Left ventricle myocardium superior (tissue), 1 donor: ENCODE data around the gene NTF3. TPM values are rescaled to one million over a fixed set of nuclear protein-coding genes. Genes with fewer than 3 reads are reported as not detected.

Experiments used
- ATAC-seq: fragments of 200-7000 bp; cut with Tn5 transposase; one replicate; pipeline ENCODE4 v1.9.1; 2020; ENCODE audit warnings: mild to moderate bottlenecking, moderate library complexity
- DNase-seq: peaks from one replicate; pipeline ENCODE4 v3.0.0-alpha.2; 2020
- intact Hi-C: fragments of 100-400 bp; cut with micrococcal nuclease; formaldehyde crosslinking; loops from one replicate; pipeline ENCODE4 v1.11.0; 2022
- total RNA-seq: library from RNA; stranded (reverse); fragmentation: NEBNext Ultra II Directional; extraction: Animal tissue kit (Norgen Biotek cat#: 25700); gene quantifications from one replicate; pipeline ENCODE4 v1.2.1, GENCODE V29; 2021
- donor health status: DM: no; HTN: yes; CAD: no; lungs with severe emphysema.

NTF3 gene
- total RNA-seq, 1 donor from 2014 or later, result 1.1 TPM

- ATAC-seq, result no peak
- intact Hi-C loops, result loop anchor here (5.0 kb wide), 1 partner anchor 217 kb away; no protein-coding TSS in a partner anchor
- DNase-seq, result no peak
These were observed 2.0 kb upstream of the NTF3 start for GRCh38 chr12:5429741-5430557.

GRCh38 chr12:5430641-5431603 lies 986 bp upstream of the NTF3 start:
- ATAC-seq (no peak), DNase-seq (peak; percentile 31)
- intact Hi-C loops, result no loop called here

GRCh38 chr12:5433081-5433844 lies 1.4 kb downstream of the NTF3 start:
- intact Hi-C loops, result no loop called here
- ATAC-seq, result peak; percentile 28
- DNase-seq, result no peak

- intact Hi-C loops, result no loop called here
- no peak for ATAC-seq
- no peak for DNase-seq
These were observed 2.1 kb downstream of the NTF3 start for GRCh38 chr12:5433845-5434646.

- intact Hi-C loops, result no loop called here
- no peak for ATAC-seq
- DNase-seq, result no peak
These were observed 3.0 kb downstream of the NTF3 start for GRCh38 chr12:5434647-5435560.

- DNase-seq, result no peak
- intact Hi-C loops, result no loop called here
- peak; percentile 52 for ATAC-seq
These were observed 5.3 kb downstream of the NTF3 start for GRCh38 chr12:5437182-5437583.

GRCh38 chr12:5437589-5437988 lies 5.7 kb downstream of the NTF3 start:
- ATAC-seq (peak; percentile 41), DNase-seq (peak; percentile 48)
- intact Hi-C loops, result no loop called here

- ATAC-seq (no peak), DNase-seq (no peak)
- intact Hi-C loops, result no loop called here
These were observed 6.8 kb downstream of the NTF3 start for GRCh38 chr12:5438671-5439200.

- ATAC-seq (no peak), DNase-seq (no peak)
- intact Hi-C loops, result no loop called here
These were observed 7.5 kb downstream of the NTF3 start for GRCh38 chr12:5439371-5439771.

GRCh38 chr12:5439788-5440300 lies 7.9 kb downstream of the NTF3 start:
- ATAC-seq (no peak), DNase-seq (no peak)
- intact Hi-C loops, result loop anchor here (10.0 kb wide), 2 partner anchors 75 to 245 kb away; no protein-coding TSS in a partner anchor

GRCh38 chr12:5440978-5441377 lies 9.1 kb downstream of the NTF3 start:
- ATAC-seq (no peak), DNase-seq (no peak)
- intact Hi-C loops, result loop anchor here (10.0 kb wide), 2 partner anchors 74 to 246 kb away; no protein-coding TSS in a partner anchor

GRCh38 chr12:5441497-5442236 lies 9.8 kb downstream of the NTF3 start:
- ATAC-seq (peak; percentile 82), DNase-seq (no peak)
- intact Hi-C loops, result loop anchor here (10.0 kb wide), 2 partner anchors 73 to 247 kb away; no protein-coding TSS in a partner anchor

GRCh38 chr12:5442251-5443006 lies 10.5 kb downstream of the NTF3 start:
- intact Hi-C loops, result loop anchor here (10.0 kb wide), 2 partner anchors 72 to 248 kb away; no protein-coding TSS in a partner anchor
- DNase-seq, result no peak
- ATAC-seq, result peak; percentile 92

GRCh38 chr12:5444520-5444919 lies 12.6 kb downstream of the NTF3 start:
- intact Hi-C loops, result loop anchor here (10.0 kb wide), 2 partner anchors 70 to 250 kb away; no protein-coding TSS in a partner anchor

GRCh38 chr12:5447320-5447719 lies 15.4 kb downstream of the NTF3 start:
- DNase-seq, result no peak
- no peak for ATAC-seq
- intact Hi-C loops, result loop anchor here (10.0 kb wide), 2 partner anchors 67 to 253 kb away; no protein-coding TSS in a partner anchor

More at GRCh38 chr12:5444520-5444919, 12.6 kb downstream of the NTF3 start:
- ATAC-seq (no peak), DNase-seq (no peak)
